RPMI8226 (cell line): Measurements from ENCODE around the gene TBC1D13.
"Not testable (repeated sequence)": the region's sequence is repeated elsewhere in the genome, so short reads cannot be mapped to it uniquely, and the experiment has no call there.

Source experiments
- DNase-seq: peaks from one replicate; pipeline ENCODE4 v3.0.0-alpha.2; 2015

TBC1D13 gene

GRCh38 chr9:128787659-128788058 lies 606 bp downstream of the TBC1D13 start:
- DNase-seq, result peak; percentile 70

- DNase-seq, result no peak
Measured at GRCh38 chr9:128788445-128788844, 1.4 kb downstream of the TBC1D13 start.

GRCh38 chr9:128790536-128790935 lies 3.5 kb downstream of the TBC1D13 start:
- DNase-seq, result no peak

GRCh38 chr9:128792134-128792533 lies 5.1 kb downstream of the TBC1D13 start:
- DNase-seq, result no peak

DNA sequence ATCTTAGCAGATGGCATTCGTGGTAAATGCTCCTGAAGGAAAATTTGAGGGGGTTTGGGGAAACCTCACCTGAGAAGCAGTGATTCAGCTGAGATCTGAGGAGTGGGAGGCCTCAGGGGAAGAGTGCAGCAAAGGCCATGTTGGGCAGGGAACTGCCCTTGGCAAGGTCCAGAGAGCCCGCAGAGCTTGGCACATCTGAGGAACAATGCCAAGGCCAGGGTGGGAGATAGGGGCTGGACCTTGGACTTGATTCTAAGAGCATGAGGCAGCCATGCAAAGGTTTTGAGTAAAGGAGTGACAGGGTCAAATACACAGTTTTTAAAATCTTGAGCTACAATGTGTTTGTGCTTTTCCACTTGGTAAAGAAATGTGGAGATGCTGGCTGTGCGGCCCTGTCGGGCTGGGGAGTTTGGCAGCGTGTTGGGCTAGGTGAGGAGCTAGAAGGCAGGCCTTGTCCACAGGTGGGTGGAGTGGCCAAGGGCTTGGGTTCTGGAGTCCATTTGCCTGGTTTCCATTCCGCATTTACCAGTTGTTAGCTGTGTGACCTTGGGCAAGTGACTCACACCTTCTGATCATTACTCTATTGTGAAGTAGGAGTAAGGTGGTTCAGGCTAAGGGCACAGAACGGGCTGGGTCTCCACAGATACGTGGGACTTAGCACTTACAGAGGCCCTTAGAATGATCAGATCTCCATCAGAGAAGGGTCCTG lies 6.1 kb downstream of the TBC1D13 start:
- DNase-seq, result no peak

DNA sequence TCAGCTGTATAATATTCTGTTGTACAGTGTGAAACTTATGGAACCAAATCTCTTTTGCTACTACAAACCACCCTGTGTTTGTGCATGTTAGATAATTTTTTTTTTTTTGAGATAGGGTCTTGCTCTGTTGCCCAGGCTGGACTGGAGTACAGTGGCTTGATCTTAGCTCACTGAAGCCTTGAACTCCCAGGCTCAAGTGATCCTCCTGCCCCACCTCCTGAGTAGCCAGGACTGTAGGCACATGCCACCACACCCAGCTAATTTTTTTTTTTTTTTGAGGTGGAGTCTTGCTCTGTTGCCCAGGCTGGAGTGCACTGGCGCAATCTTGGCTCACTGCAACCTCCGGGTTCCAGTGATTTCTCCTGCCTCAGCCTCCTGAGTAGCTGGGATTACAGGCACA lies 7.9 kb downstream of the TBC1D13 start:
- DNase-seq, result not testable (repeated sequence)

DNA sequence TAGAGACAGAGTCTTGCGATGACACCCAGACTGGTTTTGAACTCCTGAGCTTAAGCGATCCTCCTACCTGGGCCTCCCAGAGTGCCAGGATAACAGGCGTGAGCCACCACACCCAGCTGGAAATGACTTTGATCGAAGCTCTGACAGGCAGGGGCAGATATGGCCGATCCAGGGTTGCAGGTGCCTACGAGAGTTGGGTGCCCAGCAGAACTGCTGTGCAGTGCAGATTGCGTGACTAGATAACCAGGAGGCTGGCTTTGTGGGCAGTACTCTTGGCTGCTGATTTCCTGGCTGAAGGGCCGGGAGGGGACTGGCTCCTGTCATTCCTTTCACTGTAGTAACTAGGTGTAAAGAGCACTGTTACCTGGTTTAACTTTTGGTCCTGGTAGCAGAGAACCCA lies 11.8 kb downstream of the TBC1D13 start:
- DNase-seq, result no peak

DNA sequence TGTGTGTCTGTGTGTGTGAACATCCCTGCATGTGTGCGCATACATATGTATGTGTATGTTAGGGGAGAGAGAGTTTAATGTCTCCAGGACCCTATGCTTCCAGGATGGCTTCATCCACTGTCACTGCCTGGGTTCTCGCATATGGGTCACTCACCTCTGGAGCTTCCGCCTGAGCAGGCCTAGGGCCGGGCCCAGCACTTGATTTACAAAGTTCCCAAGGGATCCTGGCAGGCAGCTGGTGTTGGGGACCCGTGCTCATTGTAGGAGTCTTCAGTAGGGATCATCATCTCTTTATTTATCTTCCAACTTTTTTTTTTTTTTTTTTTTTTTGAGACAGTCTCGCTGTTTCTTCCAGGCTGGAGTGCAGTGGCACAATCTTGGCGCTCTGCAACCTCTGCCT lies 13.0 kb downstream of the TBC1D13 start:
- DNase-seq, result no peak

GRCh38 chr9:128802482-128802881 lies 15.4 kb downstream of the TBC1D13 start:
- DNase-seq, result no peak

DNA sequence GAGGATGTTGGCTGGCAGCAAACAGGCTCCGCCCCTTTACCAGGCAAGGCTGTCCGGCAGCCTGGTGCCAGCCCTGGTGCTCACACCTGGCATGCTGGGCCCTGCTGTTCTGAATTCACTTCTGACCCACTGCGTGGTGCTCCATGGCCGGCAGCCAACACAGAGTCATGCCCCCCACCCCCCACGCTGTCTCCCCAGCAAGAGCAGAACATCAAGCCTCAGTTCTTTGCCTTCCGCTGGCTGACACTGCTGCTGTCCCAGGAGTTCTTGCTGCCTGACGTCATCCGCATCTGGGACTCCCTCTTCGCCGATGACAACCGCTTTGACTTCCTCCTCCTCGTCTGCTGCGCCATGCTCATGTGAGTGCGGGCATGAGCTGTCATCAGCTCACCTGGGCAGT lies 18.6 kb downstream of the TBC1D13 start:
- DNase-seq, result no peak

- no peak for DNase-seq
Measured at GRCh38 chr9:128807827-128808226, 20.8 kb downstream of the TBC1D13 start.

DNA sequence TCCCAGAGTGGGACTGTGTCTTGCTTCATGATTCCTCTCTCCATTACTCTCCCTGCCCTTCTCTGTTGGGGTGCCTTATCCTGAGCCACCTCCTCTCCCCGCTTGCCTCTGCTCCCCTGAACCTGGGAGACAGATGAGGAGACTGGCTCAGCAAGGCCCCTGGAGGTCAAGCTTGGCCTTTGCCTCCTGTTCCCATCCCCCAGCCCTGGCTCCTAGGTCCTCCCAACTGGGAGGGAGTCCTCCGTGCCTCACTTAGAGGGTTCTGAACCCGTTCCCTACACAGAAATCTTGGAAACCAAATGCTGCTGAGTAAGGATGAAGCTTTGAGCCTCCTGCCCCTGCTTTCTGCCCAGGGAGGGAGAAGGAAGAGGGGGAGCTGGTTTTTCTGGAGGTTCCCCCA lies 21.5 kb downstream of the TBC1D13 start:
- DNase-seq, result no peak

DNA sequence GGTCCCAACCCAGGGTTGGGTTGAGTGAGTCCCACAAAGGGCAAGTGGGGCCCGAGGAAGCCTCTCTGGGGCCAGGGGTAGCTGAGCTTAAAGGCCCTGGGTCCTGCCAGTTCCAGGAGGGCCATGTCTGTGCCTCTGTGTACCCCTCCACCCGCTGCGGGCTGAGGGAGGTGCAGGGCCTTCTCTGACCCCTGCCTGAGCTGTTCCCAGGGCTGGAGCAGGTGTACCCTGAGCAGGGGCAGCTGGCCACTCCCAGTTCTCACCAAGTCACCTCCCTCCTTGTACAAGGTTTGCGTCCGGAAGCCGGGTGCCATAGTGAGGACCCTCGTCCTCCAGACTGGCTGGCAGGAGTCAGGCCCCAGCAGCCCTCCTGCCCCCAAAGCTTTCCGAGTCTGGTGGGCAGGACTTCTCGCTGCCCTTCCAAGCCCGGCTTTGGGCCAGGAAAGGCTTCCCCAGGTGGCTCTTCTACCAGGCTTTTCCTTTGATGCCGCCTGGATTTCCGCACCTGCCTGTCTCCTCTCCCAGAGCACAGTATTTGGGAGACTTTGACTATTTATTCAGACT lies 22.1 kb downstream of the TBC1D13 start:
- DNase-seq, result no peak

DNA sequence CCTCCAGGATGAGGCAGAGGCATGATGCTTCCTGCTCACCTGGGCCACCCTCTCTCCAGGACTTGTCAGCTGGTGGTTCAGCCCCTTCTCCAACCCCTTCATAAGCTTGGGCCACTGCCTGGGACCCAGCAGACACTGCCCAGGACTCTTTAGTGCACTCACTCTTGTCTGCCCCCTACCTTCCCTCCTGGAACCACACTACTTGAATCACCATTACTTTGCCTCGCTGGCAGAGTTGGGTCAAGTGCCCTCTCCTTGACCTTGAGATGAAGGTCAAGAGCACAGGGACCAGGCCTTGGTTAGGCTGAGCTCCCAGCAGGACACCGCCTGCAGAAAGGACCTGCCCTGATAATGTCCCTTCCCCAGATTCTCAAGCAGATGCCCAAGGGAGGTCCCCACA lies 22.8 kb downstream of the TBC1D13 start:
- DNase-seq, result no peak

GRCh38 chr9:128810873-128811272 lies 23.8 kb downstream of the TBC1D13 start:
- DNase-seq, result no peak

DNA sequence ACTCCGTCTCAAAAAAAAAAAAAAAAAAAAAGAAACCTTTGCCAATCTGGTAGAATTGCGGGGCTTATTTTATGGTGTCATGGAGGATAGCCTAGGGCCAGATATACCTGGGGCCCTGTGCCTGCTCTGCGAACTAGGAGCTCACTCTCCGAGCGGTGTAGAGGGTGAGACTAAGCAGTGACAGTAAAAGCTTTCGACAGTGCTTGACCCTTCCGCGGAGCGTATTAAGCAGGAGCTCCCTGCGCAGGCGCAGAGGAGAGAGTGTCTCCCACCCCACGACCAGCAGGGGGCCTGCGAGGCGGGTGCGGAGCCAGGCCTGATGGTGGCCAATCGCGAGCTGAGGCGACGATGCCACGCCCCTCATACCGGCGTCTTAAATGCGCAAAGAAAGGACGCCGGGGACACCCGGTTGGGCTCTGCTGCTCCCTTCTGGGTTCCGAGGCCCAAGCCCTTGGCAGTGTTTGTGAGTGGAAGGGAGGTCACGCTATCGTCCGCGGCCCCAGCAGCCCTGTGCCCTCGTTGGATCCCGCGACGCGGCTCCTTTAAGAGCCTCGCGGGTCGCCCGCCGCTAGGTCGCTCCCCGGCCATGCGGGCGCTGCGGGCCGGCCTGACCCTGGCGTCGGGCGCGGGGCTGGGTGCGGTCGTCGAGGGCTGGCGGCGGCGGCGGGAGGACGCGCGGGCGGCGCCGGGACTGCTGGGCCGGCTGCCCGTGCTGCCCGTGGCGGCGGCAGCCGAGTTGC lies 31.2 kb downstream of the TBC1D13 start, which contains the start of gene ENDOG:
Gene ENDOG (plus strand): TSS at position 402 of the 740 bp plus-strand sequence. CDS start 185 bp downstream, at position 587.
- DNase-seq, result peak; percentile 100

- peak; percentile 75 for DNase-seq
Measured at GRCh38 chr9:128818839-128819715, 32.0 kb downstream of the TBC1D13 start.

DNA sequence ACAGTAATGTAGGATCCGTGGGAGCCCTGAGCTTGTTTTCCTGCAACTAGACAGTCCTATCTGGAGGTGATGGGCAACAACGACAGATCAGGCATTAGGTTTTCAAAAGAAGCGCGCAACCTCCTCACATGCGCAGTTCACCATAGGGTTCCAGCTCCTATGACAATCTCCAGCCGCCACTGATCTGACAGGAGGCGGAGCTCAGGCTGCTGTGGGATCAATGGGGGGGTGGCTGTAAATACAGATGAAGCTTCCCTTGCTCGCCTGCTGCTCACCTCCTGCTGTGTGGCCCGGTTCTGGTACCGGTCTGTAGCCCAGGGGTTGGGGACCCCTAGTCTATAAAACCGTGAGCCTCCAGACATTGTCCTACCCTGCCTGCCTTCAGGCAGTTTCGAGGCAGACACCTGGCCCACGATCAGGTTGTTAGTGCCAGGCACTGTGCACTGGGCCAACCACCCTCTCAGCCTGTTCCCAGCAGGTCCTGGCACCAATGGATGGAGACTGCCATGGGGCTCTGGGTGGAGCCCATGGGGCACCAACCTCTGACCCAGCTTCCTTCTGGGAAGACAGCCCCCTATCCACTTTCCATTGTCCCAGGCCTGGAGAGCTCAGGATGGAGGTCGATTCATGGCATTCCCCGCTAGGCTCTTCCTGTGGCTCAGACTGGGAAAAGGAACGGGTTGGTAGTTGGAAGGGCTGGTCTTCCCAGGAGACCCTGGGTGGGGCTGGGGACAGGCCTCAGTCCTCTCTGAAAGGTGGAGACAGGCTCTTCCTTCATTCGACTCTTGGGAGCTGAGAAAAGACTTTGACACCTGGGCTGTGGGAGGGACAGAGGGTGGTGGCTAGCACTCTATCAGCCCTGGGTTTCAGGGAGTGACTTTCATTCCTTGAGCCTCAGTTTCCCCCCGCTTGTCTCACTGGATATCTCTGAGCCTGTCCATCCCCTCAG lies 32.9 kb downstream of the TBC1D13 start:
- DNase-seq, result peak; percentile 30

DNA sequence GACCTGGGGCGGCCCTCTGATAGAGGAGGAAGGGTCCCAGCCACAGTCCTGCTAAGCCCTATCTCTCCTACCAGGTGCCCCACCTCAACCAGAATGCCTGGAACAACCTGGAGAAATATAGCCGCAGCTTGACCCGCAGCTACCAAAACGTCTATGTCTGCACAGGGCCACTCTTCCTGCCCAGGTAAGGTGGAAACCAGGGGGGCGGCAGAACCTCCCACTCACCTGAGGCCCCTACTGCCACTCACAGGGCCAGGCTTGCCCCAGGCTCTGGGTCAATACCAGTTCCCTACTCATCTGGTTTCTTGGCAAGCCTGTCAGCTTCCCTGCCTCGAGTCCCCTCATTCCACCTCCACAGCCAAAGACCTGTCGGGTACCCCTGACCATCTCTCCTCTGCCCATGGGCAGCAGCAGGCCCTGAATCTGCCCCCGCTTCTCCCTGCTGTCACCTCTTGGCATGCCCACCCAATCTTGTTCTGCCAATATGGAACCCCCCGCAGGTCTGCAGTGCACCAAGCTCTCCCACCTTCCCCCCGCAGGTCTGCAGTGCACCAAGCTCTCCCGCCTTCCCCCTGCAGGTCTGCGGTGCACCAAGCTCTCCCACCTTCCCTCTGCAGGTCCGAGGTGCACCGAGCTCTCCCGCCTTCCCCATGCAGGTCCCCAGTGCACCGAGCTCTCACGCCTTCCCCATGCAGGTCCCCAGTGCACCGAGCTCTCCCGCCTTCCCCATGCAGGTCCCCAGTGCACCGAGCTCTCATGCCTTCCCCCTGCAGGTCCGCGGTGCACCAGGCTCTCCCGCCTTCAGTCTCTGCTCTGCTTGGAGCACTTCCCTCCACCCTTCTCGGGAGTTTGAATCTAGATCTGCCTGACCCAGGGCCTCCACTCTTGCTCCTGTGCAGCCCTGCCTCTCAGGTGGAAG lies 33.9 kb downstream of the TBC1D13 start:
- no peak for DNase-seq

- DNase-seq, result no peak
Measured at GRCh38 chr9:128821584-128822406, 34.7 kb downstream of the TBC1D13 start.
